GM21367 (cell line): ENCODE results near the gene MYH9.

Experiments used
- ATAC-seq: cut with Tn5 transposase; IDR thresholded peaks from one replicate; pipeline ENCODE4 v1.9.1; 2021; ENCODE audit not compliant: unreplicated experiment

MYH9 gene

GRCh38 chr22:36386900-36387708, 663 bp downstream of the MYH9 start:
- peak; percentile 18 for ATAC-seq

DNA sequence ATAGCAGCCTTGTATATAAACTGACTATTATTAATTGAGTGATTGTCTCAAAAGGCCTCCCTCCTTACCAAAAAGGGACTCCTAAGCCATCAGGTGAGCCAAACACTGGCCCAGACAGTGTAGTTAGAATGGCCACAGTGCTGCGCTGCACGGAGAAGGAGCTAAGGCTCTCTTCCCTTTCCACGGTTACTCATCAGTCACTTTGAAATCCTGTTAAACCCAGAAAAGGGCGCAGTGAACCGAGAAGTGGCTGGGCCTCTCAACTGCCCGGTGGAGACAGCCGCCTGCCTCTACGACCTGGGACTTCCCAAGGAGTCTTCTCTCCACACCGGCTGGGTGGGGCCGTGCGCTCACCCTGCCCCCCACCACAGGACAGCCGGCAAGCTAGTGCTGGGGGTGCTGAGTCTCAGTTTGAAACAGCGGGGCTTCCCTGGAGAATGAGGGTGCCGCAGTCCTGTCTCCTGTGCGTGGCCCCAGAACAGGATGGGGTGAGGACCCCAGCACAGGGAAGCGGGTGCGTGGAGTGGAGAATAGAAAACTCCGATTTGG, 1.3 kb downstream of the MYH9 start:
- ATAC-seq, result no peak

GRCh38 chr22:36385491-36386350, 2.0 kb downstream of the MYH9 start:
- ATAC-seq, result no peak

GRCh38 chr22:36384766-36385481, 2.8 kb downstream of the MYH9 start:
- ATAC-seq, result no peak

- no peak for ATAC-seq
These were observed 4.6 kb downstream of the MYH9 start for GRCh38 chr22:36383110-36383581.

DNA sequence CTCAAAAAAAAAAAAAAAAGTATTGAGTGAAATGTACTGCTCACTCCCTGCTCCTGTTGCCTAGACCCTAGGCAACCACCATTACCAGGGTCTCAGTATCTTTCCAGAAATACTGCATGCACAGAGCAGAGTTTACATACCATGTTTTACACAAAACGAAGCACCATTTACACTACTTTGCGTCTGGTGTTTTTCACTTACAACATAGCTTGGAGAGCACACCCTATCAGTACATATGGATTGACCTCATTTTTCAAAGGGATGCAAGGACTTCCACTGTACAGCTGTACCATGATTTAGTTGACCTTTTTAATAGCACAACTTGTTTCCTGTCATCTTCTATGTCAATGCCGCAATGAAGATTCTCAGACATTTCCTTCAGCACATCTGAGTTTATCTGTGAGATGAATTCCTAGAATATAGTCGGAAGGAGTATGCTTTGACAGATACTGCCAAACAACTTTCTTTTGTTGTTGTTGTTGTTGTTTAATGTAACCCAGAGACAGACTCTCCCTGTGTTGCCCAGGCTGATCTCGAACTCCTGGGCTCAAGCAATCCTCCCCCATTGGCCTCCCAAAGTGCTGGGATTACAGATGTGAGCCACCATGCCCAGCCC, 6.1 kb downstream of the MYH9 start:
- no peak for ATAC-seq

GRCh38 chr22:36379593-36380361, 8.0 kb downstream of the MYH9 start:
- no peak for ATAC-seq

DNA sequence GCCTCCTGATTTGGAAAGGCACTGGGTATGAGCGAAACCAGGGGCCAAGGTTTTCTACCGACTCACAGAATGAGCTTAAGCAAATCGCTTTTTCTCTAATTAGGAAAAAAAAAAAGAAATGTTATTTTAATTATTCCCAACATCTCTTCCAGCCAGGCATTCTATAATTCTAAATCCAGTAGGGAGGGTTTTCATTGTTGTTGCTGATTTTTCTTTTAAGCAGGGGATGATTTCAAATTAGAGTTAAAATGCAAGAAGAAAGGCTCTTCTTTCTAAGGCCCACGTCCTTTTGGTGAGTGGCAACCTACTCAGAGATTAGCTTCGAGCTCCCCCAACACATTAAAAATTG, 8.9 kb downstream of the MYH9 start:
- no peak for ATAC-seq

DNA sequence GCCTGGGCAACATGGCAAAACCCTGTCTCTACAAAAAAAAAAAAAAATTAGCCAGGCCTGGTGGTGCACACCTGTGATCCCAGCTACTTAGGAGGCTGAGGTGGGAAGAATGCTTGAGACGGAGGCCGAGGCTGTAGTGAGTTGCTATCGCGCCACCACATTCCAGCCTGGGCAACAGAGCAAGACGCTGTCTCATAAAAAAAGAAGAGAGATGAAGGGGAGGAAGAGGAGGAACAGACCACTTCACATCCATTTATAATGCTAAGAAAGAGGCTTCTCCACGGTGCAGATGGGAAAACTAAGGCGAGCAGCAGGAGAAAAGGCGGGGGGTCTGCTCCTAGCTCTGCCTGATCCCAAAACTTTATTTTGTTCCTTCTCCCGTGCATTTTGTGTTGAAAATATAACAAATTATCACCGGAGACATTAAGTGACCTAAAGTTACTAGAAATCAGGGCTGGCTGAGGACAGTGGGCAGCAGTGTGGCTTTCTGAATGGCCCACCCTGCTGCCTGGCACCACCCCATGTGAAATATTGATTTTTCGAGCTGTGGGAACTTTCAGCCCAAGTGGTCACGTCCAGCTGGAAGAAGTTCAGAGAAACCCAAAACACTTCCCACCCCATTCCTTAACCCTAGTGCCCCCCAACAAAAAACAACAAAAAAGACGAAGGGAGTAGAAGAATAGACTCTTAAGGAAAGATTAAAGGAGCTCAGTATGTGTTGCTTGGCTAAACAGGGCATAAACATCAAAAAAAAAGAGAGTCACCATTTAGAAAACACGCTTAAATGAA, 9.5 kb downstream of the MYH9 start:
- no peak for ATAC-seq

- no peak for ATAC-seq
These were observed 10.6 kb downstream of the MYH9 start for GRCh38 chr22:36377022-36377631.

DNA sequence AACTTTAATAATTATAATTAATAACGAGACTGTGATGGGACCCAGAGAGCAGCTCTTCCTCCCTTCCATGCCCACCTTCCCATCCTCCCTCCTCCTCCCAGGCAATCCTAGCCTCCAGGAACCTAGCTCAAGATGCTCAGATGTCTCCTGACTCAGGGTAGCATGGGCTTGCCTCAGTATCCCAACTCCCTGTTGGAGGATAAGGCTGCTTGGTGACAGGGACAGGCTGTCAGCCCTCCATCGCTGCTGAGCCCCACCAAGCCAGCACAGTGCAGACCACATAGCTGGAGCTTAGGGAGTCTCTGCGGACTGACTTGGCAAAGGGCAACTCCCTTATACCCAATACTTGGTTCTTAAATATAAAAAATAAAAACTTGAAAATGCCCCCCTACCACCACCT, 11.5 kb downstream of the MYH9 start:
- no peak for ATAC-seq

DNA sequence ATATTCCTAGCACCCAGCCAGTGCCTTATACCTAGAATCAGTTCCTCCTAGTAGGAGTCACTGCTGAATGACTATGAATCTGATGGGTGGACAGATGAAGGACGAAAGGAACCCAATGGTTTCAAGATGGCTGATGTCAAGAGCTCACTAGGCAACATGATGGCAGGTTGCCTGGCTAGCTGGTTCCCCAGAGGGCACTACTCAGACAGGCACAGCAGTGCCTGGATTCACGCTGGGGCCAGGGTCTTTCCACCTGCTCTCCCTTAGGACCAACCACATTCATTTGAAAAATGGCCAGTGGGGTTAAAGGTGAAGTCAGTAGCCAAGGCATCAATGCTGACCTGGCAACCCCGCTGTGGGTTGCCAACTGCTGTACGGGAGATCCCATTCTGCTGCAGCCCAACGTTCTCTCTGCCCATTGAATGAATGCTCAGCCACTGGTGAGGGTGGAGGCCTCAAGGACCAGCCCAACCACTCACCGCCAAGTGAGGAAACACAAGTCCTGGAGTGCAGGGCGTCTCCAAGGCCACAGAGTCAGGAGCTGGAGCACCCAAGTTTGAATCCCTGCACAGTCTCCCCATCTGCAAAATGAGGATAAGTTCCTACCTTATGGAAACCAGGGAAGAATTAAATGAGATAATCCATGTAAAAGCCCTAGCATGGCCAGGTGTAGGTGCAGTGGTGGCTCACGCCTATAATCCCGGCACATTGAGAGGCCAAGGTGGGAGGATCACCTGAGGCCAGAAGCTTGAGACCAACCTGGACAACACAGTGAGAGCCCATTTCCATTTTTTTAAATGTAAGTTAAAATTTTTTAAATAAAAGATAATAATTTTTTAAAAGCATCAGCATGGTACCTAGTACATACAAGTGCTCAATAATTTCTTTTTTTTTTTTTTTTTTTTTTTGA, 12.4 kb downstream of the MYH9 start:
- ATAC-seq, result no peak

DNA sequence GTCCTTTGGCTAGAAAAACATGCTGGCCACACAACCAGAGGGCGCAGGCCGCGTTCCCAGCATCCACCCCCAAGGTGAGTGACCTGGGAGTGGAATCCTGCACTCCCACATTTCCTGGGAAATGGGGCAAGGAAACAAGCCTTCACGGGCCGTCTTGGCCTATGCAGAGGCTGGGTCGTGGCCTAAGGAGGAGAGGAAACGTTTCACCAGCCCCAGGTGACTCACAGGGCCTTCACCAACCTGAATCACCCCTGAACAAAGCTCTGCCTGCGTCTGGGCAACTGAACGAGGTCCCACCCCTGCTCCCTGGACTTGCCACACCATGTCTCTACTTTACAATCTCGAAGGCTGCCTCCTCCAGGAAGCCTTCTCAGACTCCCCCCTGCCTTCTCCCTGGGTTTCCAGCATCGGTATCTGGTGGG, 13.2 kb downstream of the MYH9 start:
- ATAC-seq, result no peak

DNA sequence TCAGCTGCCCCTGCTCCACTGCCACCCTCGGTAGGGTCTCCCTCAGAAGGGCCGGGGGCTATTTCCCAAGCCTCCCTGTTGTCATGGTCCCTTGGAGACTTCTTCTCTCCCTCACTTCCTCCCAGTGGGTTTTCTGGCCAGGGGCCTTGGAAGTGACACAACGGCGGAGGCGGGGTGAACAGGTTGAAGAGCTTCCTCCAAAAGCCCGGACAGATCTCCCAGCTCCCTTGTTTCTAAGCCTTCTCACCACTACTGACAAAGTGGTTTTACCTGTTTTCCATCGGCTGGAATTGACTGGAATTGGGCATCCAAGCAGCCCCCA, 14.5 kb downstream of the MYH9 start:
- ATAC-seq, result no peak

DNA sequence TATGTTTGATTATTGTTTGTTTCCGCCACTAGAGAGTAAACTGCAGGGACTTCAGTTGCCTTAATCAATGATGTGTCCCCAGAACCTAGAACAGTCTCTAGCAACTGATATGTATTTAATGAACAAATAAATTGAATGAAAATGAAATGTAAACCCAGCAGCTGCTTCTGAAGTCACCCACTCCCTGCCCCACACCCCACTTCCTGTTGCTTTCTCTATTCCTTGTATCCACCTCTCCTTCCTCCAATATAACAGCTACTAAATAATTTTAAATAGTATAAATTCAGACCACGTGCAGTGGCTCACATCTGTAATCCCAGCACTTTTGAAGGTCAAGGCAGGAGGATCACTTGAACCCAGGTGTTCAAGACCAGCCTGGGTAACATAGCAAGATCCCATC, 15.8 kb downstream of the MYH9 start:
- no peak for ATAC-seq

- ATAC-seq, result no peak
These were observed 17.6 kb downstream of the MYH9 start for GRCh38 chr22:36369922-36370791.
